Keratinocyte (primary cell): ENCODE measurements around the gene ARL6IP5. TPM values are rescaled to one million over a fixed set of nuclear protein-coding genes. Genes with fewer than 3 reads are reported as not detected.

Source experiments
- DNase-seq: peaks from one replicate; pipeline ENCODE4 v3.0.0-alpha.2; 2011; ENCODE audit warnings: low read depth, missing footprints, low spot score
- FAIRE-seq: peaks from 2 replicates; lab custom pipeline; 2011; peaks lifted over from hg19 to GRCh38; lab: Jason Lieb, UNC
- H2AFZ ChIP-seq: 2 replicates; pipeline ENCODE4 v1.6.0; 2012; ENCODE audit warnings: low read length, control low read depth, inconsistent platforms; ENCODE audit not compliant: control insufficient read depth
- H3K27ac ChIP-seq: 2 replicates; pipeline ENCODE4 v1.5.1; 2011; ENCODE audit warnings: low read length; ENCODE audit not compliant: control insufficient read depth, insufficient read depth
- H3K27me3 ChIP-seq: 3 replicates; pipeline ENCODE4 v1.6.0; 2011; ENCODE audit warnings: low read length; ENCODE audit not compliant: control insufficient read depth, insufficient read depth; ENCODE audit errors: extremely low read depth
- H3K36me3 ChIP-seq, 2 experiments: 2 replicates in 1 of 2; 3 replicates in 1 of 2; pipeline ENCODE4 v1.5.1; 2011; ENCODE audit warnings: low read length in 2 of 2, mild to moderate bottlenecking in 1 of 2; ENCODE audit not compliant: control insufficient read depth in 2 of 2, insufficient read depth in 2 of 2; ENCODE audit errors: extremely low read depth in 1 of 2
- H3K4me1 ChIP-seq: 3 replicates; pipeline ENCODE4 v1.5.1; 2011; ENCODE audit warnings: low read length; ENCODE audit not compliant: control insufficient read depth, insufficient read depth; ENCODE audit errors: extremely low read depth
- H3K4me2 ChIP-seq: 3 replicates; pipeline ENCODE4 v1.6.0; 2011; ENCODE audit warnings: low read depth, low read length; ENCODE audit not compliant: control insufficient read depth, insufficient read depth; ENCODE audit errors: extremely low read depth
- H3K4me3 ChIP-seq, 3 experiments: fragments of 200-600 bp in 1 of 3; sonication (generic) in 1 of 3; 2 replicates in 2 of 3; 3 replicates in 1 of 3; pipeline ENCODE4 v1.5.1; 2011 to 2016; ENCODE audit warnings: low read length in 3 of 3, mild to moderate bottlenecking in 3 of 3, control low read depth in 2 of 3, inconsistent platforms in 1 of 3, low read depth in 1 of 3, mixed read lengths in 1 of 3, mixed run types in 1 of 3, moderate library complexity in 1 of 3; ENCODE audit not compliant: control insufficient read depth in 2 of 3, insufficient read depth in 2 of 3; ENCODE audit errors: extremely low read depth in 1 of 3
- H3K79me2 ChIP-seq: 2 replicates; pipeline ENCODE4 v1.6.0; 2012; ENCODE audit warnings: low read length; ENCODE audit not compliant: control insufficient read depth, insufficient read depth
- H3K9ac ChIP-seq: 3 replicates; pipeline ENCODE4 v1.6.0; 2011; ENCODE audit warnings: low read length; ENCODE audit not compliant: control insufficient read depth, insufficient read depth; ENCODE audit errors: extremely low read depth
- H3K9me1 ChIP-seq: 3 replicates; pipeline ENCODE4 v1.6.0; 2011; ENCODE audit warnings: low read length; ENCODE audit not compliant: control insufficient read depth, insufficient read depth; ENCODE audit errors: extremely low read depth
- H3K9me3 ChIP-seq: 2 replicates; pipeline ENCODE4 v1.5.1; 2012; ENCODE audit warnings: low read depth, low read length; ENCODE audit not compliant: control insufficient read depth
- H4K20me1 ChIP-seq: 3 replicates; pipeline ENCODE4 v1.6.0; 2011; ENCODE audit warnings: low read length; ENCODE audit not compliant: control insufficient read depth, insufficient read depth; ENCODE audit errors: extremely low read depth
- CTCF ChIP-seq, 3 experiments: IDR thresholded peaks in 1 of 3; conservative IDR thresholded peaks in 1 of 3; optimal IDR thresholded peaks in 1 of 3; 2 replicates in 2 of 3; 3 replicates in 1 of 3; pipeline versions ENCODE3 to v1.5.1; 2011; ENCODE audit warnings: low read length in 3 of 3, mild to moderate bottlenecking in 3 of 3, moderate library complexity in 2 of 3, control low read depth in 1 of 3, inconsistent platforms in 1 of 3; ENCODE audit not compliant: insufficient read depth in 2 of 3; ENCODE audit errors: extremely low read depth in 1 of 3
- EZH2 ChIP-seq: IDR thresholded peaks from one replicate; pipeline ENCODE4 v1.6.1; 2012; ENCODE audit warnings: inconsistent platforms, mild to moderate bottlenecking, low read length, moderate library complexity
- dilution Hi-C: fragments of 300-500 bp; cut with MboI; formaldehyde crosslinking; loops from one replicate; pipeline ENCODE4 v1.7.0; 2020; ENCODE audit warnings: low sequenced_read_pairs; ENCODE audit not compliant: extremely low pct_ligation_motif_present
- polyA plus RNA-seq, 5 experiments: library from polyadenylated mRNA; depleted of rRNA in 3 of 5; stranded (reverse) in 3 of 5; stranded (forward) in 1 of 5; unstranded in 1 of 5; fragments of >200 nt; gene quantifications; 1 replicate in 1 of 5; 2 replicates in 3 of 5; 3 replicates in 1 of 5; pipeline versions ENCODE4 v1.2.1 to v1.2.3, GENCODE V29; 2011 to 2012; ENCODE audit warnings: missing spikeins in 2 of 5, low read depth in 1 of 5, low replicate concordance in 1 of 5

Gene ARL6IP5
- polyA plus RNA-seq, 1 donor (not counting 4 experiments of a cell fraction or from before 2014, with no cell fraction given), result 112 TPM

GRCh38 chr3:69081583-69082262 lies 3.0 kb upstream of the ARL6IP5 start:
- Histone ChIP-seq H2AFZ (peak overlapping the region; percentile 70), H3K27me3 (no peaks in the 10 kb centered on the region), H3K9me1 (no peaks in the 10 kb centered on the region), H3K4me2 (peak overlapping the region; percentile 62), H3K4me1 (peaks cover 53% of the 10 kb centered on the region), H4K20me1 (no peaks in the 10 kb centered on the region), H3K79me2 (peaks cover 35% of the 10 kb centered on the region), H3K4me3 (no peak overlapping the region), H3K27ac (peak overlapping the region; percentile 94), H3K36me3 (no peaks in the 10 kb centered on the region), H3K9me3 (no peaks in the 10 kb centered on the region), H3K9ac (peak overlapping the region; percentile 10)
- TF ChIP-seq EZH2 (no peak), CTCF (optimal IDR thresholded peaks at IDR 0.05 in 1 of 3, IDR thresholded peaks at IDR 0.05 in 1 of 3, conservative IDR thresholded peaks at IDR 0.05 in 1 of 3; ENCODE audit: extremely low read depth in 1 of 3, insufficient read depth in 2 of 3, low read length in 3 of 3) (no peak)
- dilution Hi-C loops, result no loop called here
- FAIRE-seq (peak; percentile 84), DNase-seq (no peak)

GRCh38 chr3:69082361-69082760 lies 2.4 kb upstream of the ARL6IP5 start:
- dilution Hi-C loops, result no loop called here
- H3K9ac ChIP-seq, result peak overlapping the region; percentile 35
- no peak for FAIRE-seq
- H3K4me3 ChIP-seq, result no peak overlapping the region
- TF ChIP-seq EZH2, result no peak
- TF ChIP-seq CTCF (optimal IDR thresholded peaks at IDR 0.05 in 1 of 3, IDR thresholded peaks at IDR 0.05 in 1 of 3, conservative IDR thresholded peaks at IDR 0.05 in 1 of 3; ENCODE audit: extremely low read depth in 1 of 3, insufficient read depth in 2 of 3, low read length in 3 of 3), result no peak
- peak overlapping the region; percentile 94 for H3K27ac ChIP-seq
- H3K9me3 ChIP-seq, result no peaks in the 10 kb centered on the region
- no peaks in the 10 kb centered on the region for H3K36me3 ChIP-seq
- H3K27me3 ChIP-seq, result no peaks in the 10 kb centered on the region
- H3K4me2 ChIP-seq, result peak overlapping the region; percentile 62
- H3K9me1 ChIP-seq, result no peaks in the 10 kb centered on the region
- no peak for DNase-seq
- H2AFZ ChIP-seq, result no peak overlapping the region
- H3K79me2 ChIP-seq, result peaks cover 36% of the 10 kb centered on the region
- peaks cover 59% of the 10 kb centered on the region for H3K4me1 ChIP-seq
- H4K20me1 ChIP-seq, result no peaks in the 10 kb centered on the region
